GM19035 (cell line): ENCODE data around the gene WSB1.
"Not testable (repeated sequence)": the region's sequence is repeated elsewhere in the genome, so short reads cannot be mapped to it uniquely, and the experiment has no call there.

Source experiments
- ATAC-seq: cut with Tn5 transposase; IDR thresholded peaks from one replicate; pipeline ENCODE4 v1.9.1; 2021; ENCODE audit not compliant: unreplicated experiment

Gene WSB1

GRCh38 chr17:27293898-27294688, at the start of gene WSB1:
Gene WSB1 (plus strand): TSS chr17:27294114. CDS start chr17:27294396, 282 bp downstream.
- peak; percentile 81 for ATAC-seq

GRCh38 chr17:27244491-27245223, 49.3 kb upstream of the WSB1 start:
- ATAC-seq, result no peak

GRCh38 chr17:27245230-27245696, 48.7 kb upstream of the WSB1 start:
- no peak for ATAC-seq

- no peak for ATAC-seq
Observed at GRCh38 chr17:27246537-27246936, 47.4 kb upstream of the WSB1 start.

GRCh38 chr17:27247071-27247957, 46.6 kb upstream of the WSB1 start:
- no peak for ATAC-seq

- no peak for ATAC-seq
Observed at GRCh38 chr17:27247958-27248342, 46.0 kb upstream of the WSB1 start.

- ATAC-seq, result not testable (repeated sequence)
Observed at GRCh38 chr17:27250791-27251190, 43.1 kb upstream of the WSB1 start.

- ATAC-seq, result not testable (repeated sequence)
Observed at GRCh38 chr17:27254802-27255201, 39.1 kb upstream of the WSB1 start.

- no peak for ATAC-seq
Observed at GRCh38 chr17:27256225-27257030, 37.5 kb upstream of the WSB1 start.

- no peak for ATAC-seq
Observed at GRCh38 chr17:27257031-27257357, 36.9 kb upstream of the WSB1 start.

- ATAC-seq, result no peak
Observed at GRCh38 chr17:27259356-27259755, 34.6 kb upstream of the WSB1 start.

GRCh38 chr17:27263386-27263785, 30.5 kb upstream of the WSB1 start:
- ATAC-seq, result no peak

GRCh38 chr17:27264068-27264812, 29.7 kb upstream of the WSB1 start:
- no peak for ATAC-seq

GRCh38 chr17:27265333-27265732, 28.6 kb upstream of the WSB1 start:
- no peak for ATAC-seq

- no peak for ATAC-seq
Observed at GRCh38 chr17:27266228-27266627, 27.7 kb upstream of the WSB1 start.

- ATAC-seq, result no peak
Observed at GRCh38 chr17:27268394-27269085, 25.4 kb upstream of the WSB1 start.

- ATAC-seq, result no peak
Observed at GRCh38 chr17:27269201-27269600, 24.7 kb upstream of the WSB1 start.

GRCh38 chr17:27269974-27270373, 23.9 kb upstream of the WSB1 start:
- no peak for ATAC-seq

- ATAC-seq, result no peak
Observed at GRCh38 chr17:27276653-27277156, 17.2 kb upstream of the WSB1 start.
